ENCODE data around the gene BICRA.

DNA sequence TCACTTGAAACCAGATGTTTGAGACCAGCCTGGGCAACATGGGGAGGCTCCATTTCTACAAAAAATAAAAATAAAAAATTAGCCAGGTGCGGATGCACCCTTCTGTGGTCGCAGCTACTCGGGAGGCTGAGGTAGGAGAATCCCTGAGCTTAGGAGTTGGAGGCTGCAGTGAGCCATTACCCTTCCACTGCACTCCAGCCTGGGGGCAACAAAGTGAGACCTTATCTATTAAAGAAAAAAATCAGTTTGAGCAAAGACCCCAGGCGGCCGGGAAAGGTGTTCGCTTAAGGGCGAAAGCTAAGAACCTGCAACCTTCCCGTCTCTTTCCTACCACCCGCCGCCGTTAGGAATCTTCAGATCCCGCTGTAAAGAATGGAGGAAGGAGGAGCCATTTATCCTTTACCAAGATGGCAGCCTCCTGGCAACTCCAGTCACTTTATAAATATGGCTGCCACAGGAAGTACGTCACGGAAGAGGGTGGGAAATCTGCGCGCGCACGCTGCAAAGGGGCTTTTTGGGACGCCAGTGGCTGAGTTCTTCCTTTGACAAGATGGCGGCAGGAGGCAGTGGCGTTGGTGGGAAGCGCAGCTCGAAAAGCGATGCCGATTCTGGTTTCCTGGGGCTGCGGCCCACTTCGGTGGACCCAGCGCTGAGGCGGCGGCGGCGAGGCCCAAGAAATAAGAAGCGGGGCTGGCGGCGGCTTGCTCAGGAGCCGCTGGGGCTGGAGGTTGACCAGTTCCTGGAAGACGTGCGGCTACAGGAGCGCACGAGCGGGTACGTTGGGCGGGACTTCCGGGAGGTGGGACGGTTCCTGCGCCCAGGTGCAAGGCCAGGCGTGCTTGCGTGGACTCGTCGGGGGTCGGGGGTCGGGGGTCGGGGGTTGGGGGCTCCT lies 136.3 kb downstream of the BICRA start, which contains the start of gene NOP53:
- TF ChIP-seq, protein P1, sequence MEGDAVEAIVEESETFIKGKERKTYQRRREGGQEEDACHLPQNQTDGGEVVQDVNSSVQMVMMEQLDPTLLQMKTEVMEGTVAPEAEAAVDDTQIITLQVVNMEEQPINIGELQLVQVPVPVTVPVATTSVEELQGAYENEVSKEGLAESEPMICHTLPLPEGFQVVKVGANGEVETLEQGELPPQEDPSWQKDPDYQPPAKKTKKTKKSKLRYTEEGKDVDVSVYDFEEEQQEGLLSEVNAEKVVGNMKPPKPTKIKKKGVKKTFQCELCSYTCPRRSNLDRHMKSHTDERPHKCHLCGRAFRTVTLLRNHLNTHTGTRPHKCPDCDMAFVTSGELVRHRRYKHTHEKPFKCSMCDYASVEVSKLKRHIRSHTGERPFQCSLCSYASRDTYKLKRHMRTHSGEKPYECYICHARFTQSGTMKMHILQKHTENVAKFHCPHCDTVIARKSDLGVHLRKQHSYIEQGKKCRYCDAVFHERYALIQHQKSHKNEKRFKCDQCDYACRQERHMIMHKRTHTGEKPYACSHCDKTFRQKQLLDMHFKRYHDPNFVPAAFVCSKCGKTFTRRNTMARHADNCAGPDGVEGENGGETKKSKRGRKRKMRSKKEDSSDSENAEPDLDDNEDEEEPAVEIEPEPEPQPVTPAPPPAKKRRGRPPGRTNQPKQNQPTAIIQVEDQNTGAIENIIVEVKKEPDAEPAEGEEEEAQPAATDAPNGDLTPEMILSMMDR (conservative IDR thresholded peaks at IDR 0.05; ENCODE audit: low read length): no peak
- no peak for TF ChIP-seq EZH2phosphoT487 (IDR thresholded peaks at IDR 0.05; ENCODE audit: borderline replicate concordance, low read depth, low read length)
